ENCODE results near the gene ST8SIA5.

The ST8SIA5 gene

DNA sequence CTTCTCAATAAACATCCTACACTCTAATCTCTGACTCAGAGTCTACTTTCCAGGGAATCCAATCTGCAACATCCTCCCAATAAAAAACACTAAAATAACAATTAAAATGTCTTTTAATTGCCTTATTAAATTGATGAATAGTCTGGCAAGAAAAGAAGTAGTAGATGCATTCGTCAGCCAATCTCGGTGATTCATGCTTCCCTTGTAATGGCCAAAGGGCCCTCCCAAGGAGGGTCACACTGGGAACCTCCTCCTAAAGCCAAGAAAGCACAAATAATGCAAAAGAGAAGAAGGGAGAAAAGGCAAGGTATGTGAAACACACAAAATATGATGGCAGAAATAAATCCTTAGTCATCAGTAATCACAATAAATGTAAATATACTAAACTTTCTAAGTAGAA lies 16.8 kb downstream of the ST8SIA5 start:
- no peak for DNase-seq

- DNase-seq, result no peak
Observed at GRCh38 chr18:46738491-46738890, 18.4 kb downstream of the ST8SIA5 start.

GRCh38 chr18:46736736-46737135 lies 20.1 kb downstream of the ST8SIA5 start:
- DNase-seq, result no peak

- no peak for DNase-seq
Observed at GRCh38 chr18:46736135-46736534, 20.7 kb downstream of the ST8SIA5 start.

DNA sequence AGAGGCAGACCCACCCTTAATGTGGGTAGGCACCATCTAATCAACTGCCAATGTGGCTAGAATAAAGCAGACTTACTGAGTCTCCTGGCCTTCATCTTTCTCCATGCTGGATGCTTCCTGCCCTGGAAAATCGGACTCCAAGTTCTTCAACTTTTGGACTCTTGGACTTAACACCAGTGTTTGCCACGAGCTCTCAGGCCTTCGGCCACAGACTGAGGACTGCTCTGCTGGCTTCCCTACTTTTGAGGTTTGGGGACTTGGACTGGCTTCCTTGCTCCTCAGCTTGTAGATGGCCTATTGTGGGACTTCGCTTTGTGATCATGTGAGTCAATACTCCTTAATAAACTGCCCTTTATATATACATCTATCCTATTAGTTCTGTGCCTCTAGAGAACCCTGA lies 21.9 kb downstream of the ST8SIA5 start:
- DNase-seq, result no peak

- DNase-seq, result no peak
Observed at GRCh38 chr18:46733872-46734271, 23.0 kb downstream of the ST8SIA5 start.

- no peak for DNase-seq
Observed at GRCh38 chr18:46732801-46733200, 24.1 kb downstream of the ST8SIA5 start.

DNA sequence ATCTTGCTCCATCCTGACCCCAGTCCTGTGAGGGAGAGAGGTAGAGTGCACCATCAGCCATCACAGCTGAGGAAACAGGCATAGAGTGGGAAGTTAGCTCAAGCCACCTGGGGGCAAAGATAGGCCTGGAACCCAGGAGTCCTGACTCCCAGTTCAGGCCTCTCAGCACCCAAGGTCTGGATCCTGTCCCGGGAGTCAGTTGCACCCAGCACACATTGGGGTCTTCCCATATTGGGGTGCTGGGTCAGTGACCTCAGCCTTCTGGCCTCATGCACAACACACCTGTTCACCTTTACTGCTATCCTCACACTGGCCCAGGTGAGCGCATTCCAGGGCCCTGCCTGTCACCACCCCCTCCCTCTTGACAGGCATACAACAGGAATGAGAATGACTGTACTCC lies 24.7 kb downstream of the ST8SIA5 start:
- no peak for DNase-seq

DNA sequence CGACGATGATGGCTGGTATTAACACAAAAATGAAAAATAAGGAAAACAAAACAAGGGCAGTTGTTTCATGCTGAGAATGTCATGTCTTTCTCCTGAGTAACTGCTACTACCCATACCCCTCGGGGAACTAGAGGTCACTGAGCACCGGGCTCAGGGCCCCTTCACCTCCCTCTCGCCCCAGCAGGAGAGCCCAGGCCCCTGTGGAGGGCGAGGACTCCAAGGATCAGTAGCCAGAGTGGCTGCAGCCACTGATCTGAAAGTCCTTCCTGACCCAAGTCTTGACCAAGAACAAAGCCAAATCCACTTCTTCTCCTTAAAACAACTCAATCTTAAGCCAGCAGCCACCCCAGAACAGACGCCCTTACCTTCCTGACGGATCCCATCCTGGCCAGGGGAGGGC lies 25.5 kb downstream of the ST8SIA5 start:
- DNase-seq, result no peak

DNA sequence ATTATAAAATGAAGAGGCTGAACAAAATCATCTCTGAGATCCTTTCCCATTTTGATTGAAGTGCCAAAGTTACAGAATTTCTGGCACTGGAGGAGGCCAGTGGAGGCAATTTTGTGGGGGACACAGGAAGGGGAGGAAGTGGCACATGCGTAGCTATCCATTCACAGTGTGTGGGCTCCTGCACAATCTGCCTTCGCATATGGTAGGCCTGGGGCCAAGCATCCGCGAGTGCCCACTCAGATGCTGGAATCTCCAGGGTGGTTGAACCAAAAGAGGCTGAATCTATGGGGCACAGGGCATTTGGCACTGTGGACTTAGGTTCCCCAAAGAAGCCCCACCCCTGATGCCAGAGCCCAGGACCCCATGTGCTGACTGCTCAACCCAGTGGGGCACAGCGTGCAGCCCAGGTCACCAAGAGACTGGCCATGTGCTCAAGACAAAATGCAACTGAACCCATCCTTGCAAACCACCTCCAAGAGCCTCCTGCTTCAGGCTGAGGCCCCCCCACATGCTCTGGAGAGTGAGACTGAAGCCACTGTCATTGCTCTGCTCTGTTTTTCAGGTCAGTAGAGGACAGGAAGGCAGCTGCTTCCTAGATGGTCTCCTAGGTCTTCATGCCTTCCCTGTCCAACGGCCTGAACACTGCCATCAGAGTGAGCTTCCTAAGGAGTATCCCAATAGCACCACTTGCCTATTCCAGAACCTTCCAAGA lies 28.5 kb downstream of the ST8SIA5 start:
- DNase-seq, result no peak

GRCh38 chr18:46727177-46727576 lies 29.7 kb downstream of the ST8SIA5 start:
- DNase-seq, result no peak

DNA sequence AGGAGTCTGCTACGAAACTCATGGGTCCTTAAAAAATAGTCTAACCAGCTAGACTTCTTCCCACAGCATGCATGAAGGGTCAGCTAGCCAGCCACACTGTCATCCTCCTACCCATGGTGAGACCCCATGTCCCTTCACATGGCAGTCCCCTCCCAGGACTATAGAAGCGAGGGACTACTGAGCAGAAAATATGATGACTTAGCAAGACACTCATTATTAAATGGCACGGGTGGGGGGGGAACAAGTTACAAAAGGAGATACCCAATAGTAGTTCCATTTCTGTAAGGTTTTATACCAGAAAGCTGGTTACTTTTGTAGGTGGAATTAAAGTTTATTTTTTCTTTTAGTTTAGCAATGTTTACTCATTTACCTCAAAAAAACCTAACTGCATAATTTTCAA lies 31.5 kb downstream of the ST8SIA5 start:
- DNase-seq, result no peak

GRCh38 chr18:46723856-46724415 lies 32.9 kb downstream of the ST8SIA5 start:
- no peak for DNase-seq

GRCh38 chr18:46722051-46722450 lies 34.8 kb downstream of the ST8SIA5 start:
- DNase-seq, result no peak

DNA sequence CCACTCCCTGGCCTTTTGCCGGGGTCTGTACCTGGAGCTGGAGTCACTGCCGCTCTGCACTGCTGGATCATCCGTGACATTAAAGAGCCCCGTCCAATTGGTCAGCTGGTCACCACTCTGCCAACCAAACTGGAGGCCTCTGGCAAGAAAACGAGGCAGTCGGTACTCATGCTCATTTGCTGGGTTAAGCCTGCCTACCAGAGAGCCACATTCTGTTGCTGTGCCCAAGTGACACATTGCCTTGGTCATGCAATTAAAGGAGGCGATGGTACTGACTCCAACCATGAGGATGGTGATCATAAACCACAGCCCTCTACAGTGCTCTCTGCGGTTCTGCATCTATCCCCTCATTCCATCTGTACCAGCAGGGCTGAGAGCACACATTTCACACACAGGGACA lies 35.5 kb downstream of the ST8SIA5 start:
- DNase-seq, result no peak

DNA sequence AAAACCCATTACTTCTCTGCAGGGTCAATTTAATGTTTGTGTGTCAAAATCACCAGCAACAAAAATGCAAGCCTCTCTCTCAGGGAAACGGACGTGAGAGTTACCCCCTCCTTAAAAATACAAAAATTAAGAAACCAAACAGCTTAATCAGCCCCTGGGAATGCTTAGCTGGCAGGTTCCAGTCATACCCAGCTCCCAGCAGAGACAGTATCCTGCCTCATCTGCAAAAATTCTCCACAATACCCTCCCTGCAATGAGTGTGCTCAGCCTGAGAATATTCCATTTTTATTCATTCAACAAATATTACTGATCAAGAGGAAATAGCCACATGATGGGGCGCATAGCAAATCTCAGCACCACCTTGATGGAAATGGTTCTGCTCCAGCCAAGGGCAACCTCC lies 36.3 kb downstream of the ST8SIA5 start:
- DNase-seq, result no peak

- no peak for DNase-seq
Observed at GRCh38 chr18:46720092-46720491, 36.8 kb downstream of the ST8SIA5 start.

- no peak for DNase-seq
Observed at GRCh38 chr18:46719388-46719787, 37.5 kb downstream of the ST8SIA5 start.

DNA sequence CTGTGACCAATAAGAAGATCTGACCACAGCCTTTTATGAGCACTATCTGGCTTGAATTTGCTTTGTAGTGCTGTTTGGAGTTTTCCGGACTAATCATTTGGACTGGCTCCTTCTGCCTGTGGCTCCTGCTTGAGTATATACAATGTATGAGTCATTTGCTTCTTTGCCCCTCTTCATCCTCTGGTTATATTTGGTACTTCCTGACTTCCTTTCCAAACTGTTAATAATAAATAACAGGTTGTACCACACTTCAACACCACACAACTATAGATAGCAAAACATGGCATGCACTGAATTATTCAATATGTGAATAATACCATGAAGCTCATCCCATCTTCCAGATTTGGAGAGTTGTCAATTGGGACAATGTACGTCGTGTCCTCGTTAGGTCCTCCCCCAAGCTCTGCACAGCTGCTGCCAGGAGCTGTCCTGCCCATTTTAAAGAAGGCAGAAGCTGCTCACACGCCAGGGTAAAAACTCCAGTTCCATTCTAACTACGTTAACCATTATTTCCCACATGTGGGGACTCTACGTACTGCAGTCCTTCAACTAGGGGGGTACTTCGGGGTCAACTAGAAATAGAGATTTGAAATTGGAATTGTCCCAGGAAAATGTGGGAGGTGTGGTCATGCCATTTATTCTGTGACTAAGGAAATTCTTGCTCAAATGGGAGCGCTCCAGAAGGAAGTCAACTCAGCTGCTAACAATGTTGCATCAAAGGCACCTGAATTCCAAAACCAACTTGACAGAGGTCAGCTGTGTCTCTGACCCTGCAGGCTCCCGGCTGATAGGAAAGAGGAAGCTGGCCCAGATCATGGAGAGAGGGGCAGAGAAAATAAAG lies 38.1 kb downstream of the ST8SIA5 start:
- DNase-seq, result no peak

DNA sequence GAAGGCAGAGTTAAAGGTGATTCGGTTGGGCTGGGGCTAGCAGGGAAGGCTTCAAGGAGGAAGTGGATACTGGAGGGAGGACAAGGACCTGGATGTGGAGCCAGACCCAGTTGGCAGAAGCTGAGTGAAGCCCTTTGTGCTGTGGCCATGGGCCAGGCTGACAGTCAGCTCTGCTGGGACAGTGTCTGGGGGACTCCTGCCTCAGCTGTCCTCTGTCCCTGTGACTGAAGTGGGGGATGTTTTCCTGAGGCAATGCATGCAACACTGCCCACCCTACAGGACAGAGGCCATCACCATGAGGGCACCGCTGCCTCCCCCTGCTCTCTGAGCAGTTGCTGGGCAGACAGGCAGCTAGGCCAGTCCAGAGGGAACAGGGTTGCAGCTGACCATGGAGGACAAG lies 40.0 kb downstream of the ST8SIA5 start:
- no peak for DNase-seq

GRCh38 chr18:46716336-46716735 lies 40.5 kb downstream of the ST8SIA5 start:
- DNase-seq, result no peak

DNA sequence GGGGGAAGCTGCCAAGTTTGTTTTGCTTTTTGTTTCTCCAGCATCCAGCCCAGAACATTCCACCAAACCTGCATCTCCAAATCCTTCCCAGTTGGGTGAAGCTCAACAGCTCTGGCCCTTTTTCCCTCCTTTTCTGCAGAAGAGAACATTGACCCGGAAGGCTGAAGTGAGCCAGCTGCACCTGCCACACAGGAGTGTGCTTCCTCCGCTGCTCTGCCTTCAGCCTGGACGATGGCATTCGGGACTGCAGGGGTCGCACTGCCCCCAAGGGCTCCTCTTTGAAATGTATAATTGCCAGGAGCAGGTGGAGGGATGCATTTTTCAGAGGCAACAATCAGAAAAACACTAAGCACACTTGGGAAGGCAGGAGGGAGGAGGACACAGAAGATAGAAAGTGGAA lies 41.8 kb downstream of the ST8SIA5 start:
- no peak for DNase-seq

DNA sequence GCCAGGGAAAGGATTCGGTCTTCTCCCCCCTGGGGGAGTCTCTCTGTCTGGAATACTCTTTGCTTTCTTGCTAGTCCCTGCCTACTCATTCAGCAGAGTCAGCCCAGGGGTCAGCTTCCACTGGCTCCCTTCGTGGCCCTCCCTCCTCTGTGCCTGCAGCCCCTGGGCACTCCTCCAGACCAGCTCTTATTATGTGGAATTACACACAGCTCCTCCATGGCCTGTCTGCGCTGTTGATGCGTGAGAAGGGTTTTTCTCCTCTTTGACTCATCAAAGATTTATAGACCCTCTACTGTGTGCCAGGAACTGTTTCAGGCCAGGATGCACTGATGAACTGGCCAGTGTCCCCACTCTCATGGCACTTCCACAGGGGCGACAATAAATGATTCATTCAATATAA lies 44.4 kb downstream of the ST8SIA5 start:
- no peak for DNase-seq

- no peak for DNase-seq
Observed at GRCh38 chr18:46711444-46711863, 45.4 kb downstream of the ST8SIA5 start.

Measured in suppressor macrophage (primary cell).